Tibial nerve (tissue), 4 donors: ENCODE measurements around the gene SMAD7. TPM values are rescaled to one million over a fixed set of nuclear protein-coding genes. Genes with fewer than 3 reads are reported as not detected.

Experiments used
- DNase-seq, 2 donors: peaks; one replicate each; pipeline ENCODE4 v3.0.0-alpha.2; 2019; ENCODE audit warnings: low spot score in 2 of 2
- H3K27ac ChIP-seq, 4 donors: fragments of 200-600 bp; sonication (generic) in 3 of 4; one replicate each; pipeline ENCODE4 v1.5.1; 2017 to 2019; ENCODE audit warnings: mild to moderate bottlenecking in 1 of 4
- H3K27me3 ChIP-seq, 2 donors: fragments of 200-600 bp; sonication (generic) in 1 of 2; one replicate each; pipeline versions ENCODE4 v1.5.1 to v1.6.0; 2017 to 2019
- H3K36me3 ChIP-seq, 3 donors: fragments of 200-600 bp; sonication (generic); one replicate each; pipeline ENCODE4 v1.5.1; 2018 to 2019
- H3K4me1 ChIP-seq, 4 donors: fragments of 200-600 bp; sonication (generic) in 3 of 4; one replicate each; pipeline ENCODE4 v1.5.1; 2017 to 2019
- H3K4me3 ChIP-seq, 4 donors: fragments of 200-600 bp; sonication (generic) in 3 of 4; one replicate each; pipeline ENCODE4 v1.5.1; 2017 to 2019; ENCODE audit warnings: mild to moderate bottlenecking in 1 of 4, moderate library complexity in 1 of 4
- H3K9me3 ChIP-seq, 4 donors: fragments of 200-600 bp; sonication (generic) in 3 of 4; one replicate each; pipeline ENCODE4 v1.5.1; 2017 to 2019
- CTCF ChIP-seq, 5 experiments: fragments of 200-600 bp in 3 of 5; fragments of 450-650 bp in 2 of 5; sonication (generic) in 3 of 5; IDR thresholded peaks; one replicate each; pipeline ENCODE4 v1.5.1; 2016 to 2019; ENCODE audit warnings: antibody characterized with exemption in 5 of 5, mild to moderate bottlenecking in 3 of 5, moderate library complexity in 2 of 5
- EP300 ChIP-seq, 2 donors: sonication (generic); formaldehyde crosslinking; IDR thresholded peaks; one replicate each; pipeline ENCODE4 v1.6.1; 2017; ENCODE audit warnings: antibody characterized with exemption in 2 of 2, mild to moderate bottlenecking in 1 of 2
- POLR2A ChIP-seq, 2 donors: fragments of 450-650 bp; IDR thresholded peaks; one replicate each; pipeline ENCODE4 v1.6.1; 2017; ENCODE audit warnings: antibody characterized with exemption in 2 of 2, mild to moderate bottlenecking in 2 of 2, moderate library complexity in 2 of 2
- WGBS, 2 donors: methylation state at CpG; one replicate each; pipeline ENCODE4 v1.1.5; 2018; 5-methylcytosine and 5-hydroxymethylcytosine counted together
- total RNA-seq, 4 donors: library from RNA; depleted of rRNA; stranded (reverse); fragments of >200 nt; gene quantifications; one replicate each; pipeline ENCODE4 v1.1.0, GENCODE V29; 2016

SMAD7 gene
- total RNA-seq, 4 donors from 2014 or later, result 34.3 to 56.8 (median 35.6) TPM

- WGBS, 2 donors, result 89 to 96% methylated on average over 7 to 8 of the region's 8 CpGs
- H3K9me3 ChIP-seq, result no peaks in the 10 kb centered on the region
- DNase-seq, result no peak
- TF ChIP-seq EP300 (IDR thresholded peaks at IDR 0.05) (no peak), CTCF (IDR thresholded peaks at IDR 0.05) (no peak), POLR2A (IDR thresholded peaks at IDR 0.05) (no peak)
- H3K4me3 ChIP-seq, result no peak overlapping the region
- H3K27me3 ChIP-seq, result no peaks in the 10 kb centered on the region
- H3K36me3 ChIP-seq, result no peaks in the 10 kb centered on the region
- peaks cover 0 to 10% (median 0%) of the 10 kb centered on the region in 4 donors for H3K4me1 ChIP-seq
- no peak overlapping the region for H3K27ac ChIP-seq
Measured at GRCh38 chr18:48886520-48887293, 64.1 kb downstream of the SMAD7 start.

- Histone ChIP-seq H3K4me3 (no peak overlapping the region), H3K27ac (no peak overlapping the region), H3K9me3 (no peaks in the 10 kb centered on the region), H3K4me1 (peaks cover 0 to 10% (median 0%) of the 10 kb centered on the region in 4 donors), H3K27me3 (no peaks in the 10 kb centered on the region), H3K36me3 (no peaks in the 10 kb centered on the region)
- no peak for DNase-seq
- TF ChIP-seq CTCF (IDR thresholded peaks at IDR 0.05) (no peak), EP300 (IDR thresholded peaks at IDR 0.05) (no peak), POLR2A (IDR thresholded peaks at IDR 0.05) (no peak)
- WGBS, 2 donors, result 89 to 93% methylated on average over 7 of the region's 7 CpGs
Measured at GRCh38 chr18:48885924-48886400, 64.8 kb downstream of the SMAD7 start.

DNA sequence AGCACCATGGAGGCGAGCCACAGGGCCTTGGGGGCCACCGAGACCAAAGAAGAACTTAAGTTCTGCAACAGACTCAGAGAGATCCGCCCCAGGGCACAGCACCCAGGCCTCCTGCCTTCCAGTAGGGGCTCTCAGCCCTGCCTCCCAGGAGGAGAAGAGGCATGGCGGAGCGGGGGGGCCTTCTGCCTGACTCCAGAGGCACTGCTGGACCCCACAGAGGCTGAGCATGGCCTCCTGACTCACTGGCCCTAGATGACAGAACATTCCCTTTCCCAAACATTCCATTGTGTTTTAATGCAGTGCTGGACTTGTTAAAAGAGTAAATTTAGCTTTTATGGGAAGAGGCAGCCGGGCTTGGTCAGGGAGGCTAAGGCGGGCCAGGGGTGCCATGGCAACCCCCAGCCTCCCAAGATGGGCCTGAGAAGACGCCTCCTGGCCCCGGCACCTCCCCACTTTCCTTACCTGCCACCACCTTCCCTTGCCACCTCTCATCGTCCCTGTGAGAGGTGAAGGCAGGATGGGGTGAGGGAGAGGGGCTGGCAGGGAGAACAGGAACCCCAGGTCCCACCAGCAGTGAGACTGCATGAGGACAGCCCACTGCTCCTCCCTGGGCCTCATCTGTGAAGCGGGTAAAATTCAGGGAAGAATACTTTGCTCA is 65.4 kb downstream of the SMAD7 start:
- WGBS, 2 donors, result 83 to 92% methylated on average over 11 of the region's 11 CpGs
- Histone ChIP-seq H3K4me1 (peaks cover 0 to 10% (median 0%) of the 10 kb centered on the region in 4 donors), H3K36me3 (no peaks in the 10 kb centered on the region), H3K27me3 (no peaks in the 10 kb centered on the region), H3K27ac (no peak overlapping the region), H3K9me3 (no peaks in the 10 kb centered on the region), H3K4me3 (no peak overlapping the region)
- DNase-seq, result no peak
- TF ChIP-seq CTCF (IDR thresholded peaks at IDR 0.05) (no peak), EP300 (IDR thresholded peaks at IDR 0.05) (no peak), POLR2A (IDR thresholded peaks at IDR 0.05) (no peak)

- TF ChIP-seq POLR2A (IDR thresholded peaks at IDR 0.05) (no peak), CTCF (IDR thresholded peaks at IDR 0.05) (no peak), EP300 (IDR thresholded peaks at IDR 0.05) (no peak)
- H3K9me3 ChIP-seq, result no peaks in the 10 kb centered on the region
Measured at GRCh38 chr18:48884771-48885170, 66.0 kb downstream of the SMAD7 start.

GRCh38 chr18:48884306-48884705 is 66.5 kb downstream of the SMAD7 start:
- no peaks in the 10 kb centered on the region for H3K9me3 ChIP-seq
- no peak overlapping the region for H3K4me3 ChIP-seq
- no peak overlapping the region for H3K27ac ChIP-seq
- H3K4me1 ChIP-seq, result peaks cover 0 to 3% (median 0%) of the 10 kb centered on the region in 4 donors
- no peak for DNase-seq
- TF ChIP-seq EP300 (IDR thresholded peaks at IDR 0.05), result no peak
- no peak for TF ChIP-seq POLR2A (IDR thresholded peaks at IDR 0.05)
- TF ChIP-seq CTCF (IDR thresholded peaks at IDR 0.05), result no peak
- no peaks in the 10 kb centered on the region for H3K36me3 ChIP-seq
- WGBS, 2 donors, result 83 to 86% methylated on average over 4 of the region's 4 CpGs
- H3K27me3 ChIP-seq, result no peaks in the 10 kb centered on the region

More at GRCh38 chr18:48884771-48885170, 66.0 kb downstream of the SMAD7 start:
- H3K4me1 ChIP-seq, result peaks cover 0 to 7% (median 0%) of the 10 kb centered on the region in 4 donors
- DNase-seq, result no peak
- 82 to 83% methylated on average over 4 of the region's 4 CpGs for WGBS, 2 donors
- H3K36me3 ChIP-seq, result no peaks in the 10 kb centered on the region
- no peak overlapping the region for H3K4me3 ChIP-seq
- H3K27ac ChIP-seq, result no peak overlapping the region
- no peaks in the 10 kb centered on the region for H3K27me3 ChIP-seq
